Cardiac muscle cell (in vitro differentiated cells and primary cell): Measurements from ENCODE around the gene ZNF189. TPM values are rescaled to one million over a fixed set of nuclear protein-coding genes. Genes with fewer than 3 reads are reported as not detected.

Source experiments
- DNase-seq, 2 donors: peaks; one replicate each; pipeline versions ENCODE4 v3.0.0 to v3.0.0-alpha.2; 2010 to 2017; ENCODE audit warnings: low read depth in 1 of 2, low spot score in 1 of 2
- H3K27ac ChIP-seq: fragments of 200-600 bp; sonication (generic); 2 replicates; pipeline ENCODE4 v1.5.1; 2016
- H3K27me3 ChIP-seq: fragments of 200-600 bp; sonication (generic); 2 replicates; pipeline ENCODE4 v1.6.0; 2016; ENCODE audit warnings: control low read depth
- H3K36me3 ChIP-seq: fragments of 200-600 bp; sonication (generic); 2 replicates; pipeline ENCODE4 v1.5.1; 2016; ENCODE audit warnings: control low read depth
- H3K4me1 ChIP-seq: fragments of 200-600 bp; sonication (generic); 2 replicates; pipeline ENCODE4 v1.8.1; 2017; ENCODE audit warnings: low read depth, mild to moderate bottlenecking, mixed run types
- H3K4me3 ChIP-seq: fragments of 200-600 bp; sonication (generic); 2 replicates; pipeline ENCODE4 v1.5.1; 2016; ENCODE audit warnings: mild to moderate bottlenecking
- H3K9me3 ChIP-seq: fragments of 200-600 bp; sonication (generic); 2 replicates; pipeline ENCODE4 v1.5.1; 2017; ENCODE audit warnings: low read depth, mild to moderate bottlenecking, control low read depth
- polyA plus RNA-seq: library from polyadenylated mRNA; unstranded; fragments of >200 nt; fragmentation: Nextera tagmentation; extraction: Ambion mirVana; gene quantifications from 2 replicates; pipeline ENCODE4 v1.2.1, GENCODE V29; 2016
- total RNA-seq: library from RNA; depleted of rRNA; stranded (reverse); fragments of >200 nt; gene quantifications from 2 replicates; pipeline ENCODE4 v1.2.3, GENCODE V29; 2016
- TF ChIP-seq, protein P1 (sequence below): IDR thresholded peaks from 2 replicates; pipeline ENCODE4 v1.5.1; 2012; ENCODE audit warnings: low read depth, mild to moderate bottlenecking, low read length

The ZNF189 gene
- total and polyA plus RNA-seq, 2 experiments from 2014 or later = 5.8 to 20.3 TPM

DNA sequence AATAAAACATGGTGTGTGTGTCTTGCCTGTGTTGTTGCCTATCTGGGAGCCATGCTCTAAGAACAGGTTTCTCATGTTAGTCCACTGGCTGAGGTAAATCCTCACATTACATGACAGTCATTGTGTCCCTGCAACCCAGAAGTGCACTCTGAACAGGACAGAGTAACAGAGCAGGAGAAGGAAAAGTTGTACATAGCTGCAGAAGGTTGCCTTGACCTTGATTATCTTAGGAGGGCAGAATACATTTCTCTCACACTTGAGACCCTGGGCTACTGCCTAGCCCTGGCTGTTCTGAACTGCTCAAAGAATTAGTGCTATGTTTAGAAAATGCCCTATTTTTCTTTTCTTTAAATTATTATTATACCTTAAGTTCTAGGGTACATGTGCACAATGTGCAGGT is 16.9 kb downstream of the ZNF189 start:
- no peaks in the 10 kb centered on the region for H3K27me3 ChIP-seq
- no peak overlapping the region for H3K27ac ChIP-seq
- no peaks in the 10 kb centered on the region for H3K9me3 ChIP-seq
- DNase-seq = no peak
- no peak overlapping the region for H3K4me3 ChIP-seq
- H3K4me1 ChIP-seq = peaks cover 3% of the 10 kb centered on the region
- H3K36me3 ChIP-seq = no peaks in the 10 kb centered on the region
- TF ChIP-seq, protein P1, sequence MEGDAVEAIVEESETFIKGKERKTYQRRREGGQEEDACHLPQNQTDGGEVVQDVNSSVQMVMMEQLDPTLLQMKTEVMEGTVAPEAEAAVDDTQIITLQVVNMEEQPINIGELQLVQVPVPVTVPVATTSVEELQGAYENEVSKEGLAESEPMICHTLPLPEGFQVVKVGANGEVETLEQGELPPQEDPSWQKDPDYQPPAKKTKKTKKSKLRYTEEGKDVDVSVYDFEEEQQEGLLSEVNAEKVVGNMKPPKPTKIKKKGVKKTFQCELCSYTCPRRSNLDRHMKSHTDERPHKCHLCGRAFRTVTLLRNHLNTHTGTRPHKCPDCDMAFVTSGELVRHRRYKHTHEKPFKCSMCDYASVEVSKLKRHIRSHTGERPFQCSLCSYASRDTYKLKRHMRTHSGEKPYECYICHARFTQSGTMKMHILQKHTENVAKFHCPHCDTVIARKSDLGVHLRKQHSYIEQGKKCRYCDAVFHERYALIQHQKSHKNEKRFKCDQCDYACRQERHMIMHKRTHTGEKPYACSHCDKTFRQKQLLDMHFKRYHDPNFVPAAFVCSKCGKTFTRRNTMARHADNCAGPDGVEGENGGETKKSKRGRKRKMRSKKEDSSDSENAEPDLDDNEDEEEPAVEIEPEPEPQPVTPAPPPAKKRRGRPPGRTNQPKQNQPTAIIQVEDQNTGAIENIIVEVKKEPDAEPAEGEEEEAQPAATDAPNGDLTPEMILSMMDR = no peak

DNA sequence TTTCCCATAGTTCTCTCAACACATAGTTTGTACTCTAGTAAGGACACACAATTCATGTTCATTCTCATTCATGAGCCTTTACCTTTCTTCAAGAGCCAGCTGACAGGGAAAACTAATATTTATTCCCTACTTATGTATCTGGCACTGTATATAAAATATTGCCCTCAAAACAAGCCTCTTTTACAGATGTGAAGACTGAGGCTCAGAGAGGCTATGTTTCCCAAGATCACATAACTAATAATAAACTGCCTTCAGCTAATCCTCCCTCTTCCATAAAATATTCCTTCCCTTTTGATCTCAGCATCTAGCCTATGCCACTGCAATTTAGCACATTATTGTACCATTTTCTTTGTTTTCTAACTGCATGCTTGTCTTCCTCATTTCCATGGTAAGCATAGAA is 18.7 kb downstream of the ZNF189 start:
- TF ChIP-seq, protein P1 = no peak
- Histone ChIP-seq H3K4me1 (peaks cover 9% of the 10 kb centered on the region), H3K9me3 (no peaks in the 10 kb centered on the region), H3K27ac (no peak overlapping the region), H3K4me3 (no peak overlapping the region), H3K36me3 (no peaks in the 10 kb centered on the region), H3K27me3 (no peaks in the 10 kb centered on the region)
- no peak for DNase-seq

DNA sequence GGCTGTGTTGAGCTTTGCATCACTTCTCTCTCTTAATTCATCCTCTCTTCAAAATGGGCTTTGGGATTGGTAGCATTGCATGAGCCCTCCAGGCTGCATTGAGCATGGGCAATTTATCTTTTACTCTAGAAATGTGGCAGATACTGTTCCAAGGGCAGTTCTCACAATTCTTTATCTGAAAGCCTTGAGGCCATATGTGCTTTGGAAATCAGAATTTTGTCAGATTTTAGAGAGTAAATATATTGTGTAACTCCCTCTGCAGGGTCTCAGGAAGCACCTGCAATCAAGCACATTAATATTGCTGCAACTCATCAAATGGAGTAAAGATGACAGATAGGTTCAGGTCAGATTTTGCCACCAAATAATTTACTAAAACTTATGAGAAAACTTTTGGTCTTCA is 19.3 kb downstream of the ZNF189 start:
- TF ChIP-seq, protein P1 = no peak
- DNase-seq = no peak
- H3K9me3 ChIP-seq = no peaks in the 10 kb centered on the region
- no peak overlapping the region for H3K27ac ChIP-seq
- H3K4me1 ChIP-seq = peaks cover 9% of the 10 kb centered on the region
- no peaks in the 10 kb centered on the region for H3K27me3 ChIP-seq
- no peaks in the 10 kb centered on the region for H3K36me3 ChIP-seq
- no peak overlapping the region for H3K4me3 ChIP-seq

DNA sequence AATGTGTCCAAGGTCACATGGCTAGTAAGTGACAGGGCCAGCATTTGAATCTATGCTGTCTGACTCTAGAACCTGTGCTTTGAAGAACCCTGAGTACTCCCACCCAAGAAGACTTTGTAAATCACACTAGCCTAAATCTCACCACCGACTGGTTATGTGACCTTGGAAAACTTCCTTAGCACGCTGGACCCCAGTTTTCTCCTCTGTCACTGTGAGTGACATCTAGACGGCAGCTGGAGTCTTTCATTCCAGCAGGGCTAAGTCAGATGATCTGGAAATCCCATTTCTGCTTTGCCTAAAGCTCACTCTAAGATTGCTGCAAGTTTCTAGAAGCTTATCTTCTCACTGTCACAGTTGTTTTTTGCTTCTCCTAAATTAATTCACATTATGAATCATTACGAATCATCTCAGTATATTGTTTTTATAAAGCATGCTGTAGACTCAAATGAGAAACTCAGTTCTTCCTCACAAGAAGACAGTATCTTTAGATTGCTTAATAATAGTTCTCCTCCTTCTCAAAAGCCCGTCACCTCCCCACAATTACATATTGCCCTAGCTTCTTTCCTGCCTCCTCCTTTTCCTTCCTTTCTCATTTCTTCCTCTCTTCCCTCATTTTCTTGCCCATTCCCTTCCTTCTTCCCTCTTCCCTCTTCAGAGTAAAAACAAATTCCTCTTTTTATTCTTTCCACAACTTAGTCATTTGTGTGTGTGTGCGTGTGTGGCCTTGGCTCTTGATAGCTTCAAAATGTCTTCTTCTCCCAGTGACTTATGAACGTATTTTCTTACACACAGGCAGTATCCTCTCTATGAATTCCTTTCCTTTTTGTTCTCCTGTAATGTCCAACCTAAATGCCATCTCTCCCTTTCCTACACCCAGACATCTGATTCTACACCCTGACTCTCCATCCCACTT is 20.1 kb downstream of the ZNF189 start:
- no peak overlapping the region for H3K4me3 ChIP-seq
- no peaks in the 10 kb centered on the region for H3K9me3 ChIP-seq
- TF ChIP-seq, protein P1 = no peak

DNA sequence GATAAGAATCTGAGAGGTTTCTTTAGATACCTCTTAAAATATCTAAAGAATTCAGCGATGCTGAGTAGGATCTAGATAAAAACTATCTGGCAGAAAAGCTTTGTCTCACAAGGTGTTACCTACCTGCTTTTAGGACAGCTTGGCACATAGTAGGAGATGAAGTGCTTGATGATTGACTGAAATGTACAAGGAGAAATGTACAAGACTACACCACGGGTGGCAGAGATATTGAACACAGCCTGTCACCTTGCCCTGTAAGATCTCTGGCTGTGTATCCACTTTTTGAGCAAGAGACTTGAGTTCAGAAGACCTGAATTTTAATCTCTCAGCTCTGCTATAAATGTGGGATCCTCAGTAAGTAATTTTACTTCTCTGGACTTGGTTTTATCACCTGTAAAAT is 21.2 kb downstream of the ZNF189 start:
- TF ChIP-seq, protein P1 = no peak
- Histone ChIP-seq H3K4me1 (peaks cover 15% of the 10 kb centered on the region), H3K4me3 (no peak overlapping the region), H3K36me3 (no peaks in the 10 kb centered on the region), H3K27me3 (no peaks in the 10 kb centered on the region), H3K27ac (no peak overlapping the region), H3K9me3 (no peaks in the 10 kb centered on the region)
- no peak for DNase-seq

More for the DNA sequence above, 20.1 kb downstream of the ZNF189 start:
- no peaks in the 10 kb centered on the region for H3K27me3 ChIP-seq
- no peaks in the 10 kb centered on the region for H3K36me3 ChIP-seq
- DNase-seq = no peak
- peaks cover 9% of the 10 kb centered on the region for H3K4me1 ChIP-seq
- no peak overlapping the region for H3K27ac ChIP-seq
